Heart left ventricle (tissue), 13 donors: ENCODE data around the gene TMEM236.

Source experiments
- POLR2A ChIP-seq, 2 donors: fragments of 450-650 bp; IDR thresholded peaks; one replicate each; pipeline ENCODE4 v1.6.1; 2017; ENCODE audit warnings: antibody characterized with exemption in 2 of 2, mild to moderate bottlenecking in 2 of 2, moderate library complexity in 2 of 2
- TF ChIP-seq, protein P1 (sequence below), 12 donors: fragments of 200-600 bp; sonication (generic) in 4 of 12; IDR thresholded peaks; one replicate each; pipeline versions ENCODE4 v1.5.0 to v1.8.0; 2018 to 2022; ENCODE audit warnings: antibody characterized with exemption in 12 of 12, mild to moderate bottlenecking in 5 of 12
- donor health status: ischemic (EF 13 %, LVEDD 7.1; RV severe dilation, severe dysfunction).
- donor health status: DM: no; HTN: yes; CAD: no.
- donor health status: DM: no; HTN: no; CAD: no.
- donor health status: ischemic (EF 25% LVEDD 6.9; RV normal size, moderate dysfunction).
- donor health status: ischemic (EF 25% LVEDD 5.7; RV mildly dilated, moderate dysfunction).
- donor health status: ischemic (EF 35%, LVEDD 5.7; RV mildly dilated, moderate dysfunction).
- donor health status: nonischemic (EF 11% LVEDD 7.7; RV severe dilation, severe dysfunction).
- donor health status: DM: yes; HTN: yes; CAD: no.
- donor health status: PGD.
- donor health status: ischemic (EF 29% LVEDD 5.4; RV normal size, mild dysfunction).
- donor health status: nonischemic (EF 23%, LVEDD 6.1; RV moderate dilation, normal function).

DNA sequence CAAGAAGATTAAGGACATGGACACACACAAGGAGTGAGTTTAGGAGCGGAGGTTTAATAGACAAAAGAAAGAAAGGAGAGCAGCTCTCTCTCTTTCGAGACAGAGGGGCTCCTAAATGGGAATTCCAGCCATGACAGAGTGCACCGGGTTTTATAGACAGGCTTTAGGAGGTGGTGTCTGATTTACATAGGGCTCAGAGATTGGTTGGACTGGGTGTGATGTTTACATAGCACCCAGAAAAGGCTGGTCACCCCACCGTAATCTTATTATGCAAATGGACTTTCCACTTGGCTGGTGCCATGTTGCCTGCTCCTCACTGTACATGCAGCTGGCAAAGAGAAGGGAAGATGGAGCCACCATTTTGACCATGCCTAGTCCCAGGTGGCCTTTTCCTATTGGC is 28.7 kb downstream of the TMEM236 start:
- TF ChIP-seq, protein P1, sequence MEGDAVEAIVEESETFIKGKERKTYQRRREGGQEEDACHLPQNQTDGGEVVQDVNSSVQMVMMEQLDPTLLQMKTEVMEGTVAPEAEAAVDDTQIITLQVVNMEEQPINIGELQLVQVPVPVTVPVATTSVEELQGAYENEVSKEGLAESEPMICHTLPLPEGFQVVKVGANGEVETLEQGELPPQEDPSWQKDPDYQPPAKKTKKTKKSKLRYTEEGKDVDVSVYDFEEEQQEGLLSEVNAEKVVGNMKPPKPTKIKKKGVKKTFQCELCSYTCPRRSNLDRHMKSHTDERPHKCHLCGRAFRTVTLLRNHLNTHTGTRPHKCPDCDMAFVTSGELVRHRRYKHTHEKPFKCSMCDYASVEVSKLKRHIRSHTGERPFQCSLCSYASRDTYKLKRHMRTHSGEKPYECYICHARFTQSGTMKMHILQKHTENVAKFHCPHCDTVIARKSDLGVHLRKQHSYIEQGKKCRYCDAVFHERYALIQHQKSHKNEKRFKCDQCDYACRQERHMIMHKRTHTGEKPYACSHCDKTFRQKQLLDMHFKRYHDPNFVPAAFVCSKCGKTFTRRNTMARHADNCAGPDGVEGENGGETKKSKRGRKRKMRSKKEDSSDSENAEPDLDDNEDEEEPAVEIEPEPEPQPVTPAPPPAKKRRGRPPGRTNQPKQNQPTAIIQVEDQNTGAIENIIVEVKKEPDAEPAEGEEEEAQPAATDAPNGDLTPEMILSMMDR (IDR thresholded peaks at IDR 0.05) = no peak
- no peak for TF ChIP-seq POLR2A (IDR thresholded peaks at IDR 0.05)
